ENCODE data around the gene ABHD6.
"Not testable (repeated sequence)": the region's sequence is repeated elsewhere in the genome, so short reads cannot be mapped to it uniquely, and the experiment has no call there.

ABHD6 gene

GRCh38 chr3:58285334-58285733, 47.7 kb downstream of the ABHD6 start:
- DNase-seq: no peak

GRCh38 chr3:58287354-58287753, 49.8 kb downstream of the ABHD6 start:
- DNase-seq: no peak

GRCh38 chr3:58288011-58288728, 50.6 kb downstream of the ABHD6 start:
- DNase-seq: peak in 1 of 2 experiments; percentile 33

- not testable (repeated sequence) for DNase-seq
Observed at GRCh38 chr3:58288964-58289613, 51.5 kb downstream of the ABHD6 start.

GRCh38 chr3:58290446-58290845, 52.9 kb downstream of the ABHD6 start:
- DNase-seq: not testable (repeated sequence)

- DNase-seq: no peak
Observed at GRCh38 chr3:58291671-58292338, 54.2 kb downstream of the ABHD6 start.

- no peak for DNase-seq
Observed at GRCh38 chr3:58292866-58293265, 55.3 kb downstream of the ABHD6 start.

GRCh38 chr3:58293516-58293915, 55.9 kb downstream of the ABHD6 start:
- DNase-seq: peak in 1 of 2 experiments; percentile 39

- DNase-seq: no peak
Observed at GRCh38 chr3:58296269-58296668, 58.7 kb downstream of the ABHD6 start.

GRCh38 chr3:58296843-58297242, 59.3 kb downstream of the ABHD6 start:
- DNase-seq: no peak

- DNase-seq: no peak
Observed at GRCh38 chr3:58298190-58298589, 60.6 kb downstream of the ABHD6 start.

- no peak for DNase-seq
Observed at GRCh38 chr3:58299075-58299474, 61.5 kb downstream of the ABHD6 start.

- DNase-seq: peak in 1 of 2 experiments; percentile 1
Observed at GRCh38 chr3:58299839-58300516, 62.4 kb downstream of the ABHD6 start.

GRCh38 chr3:58305882-58306711, 68.5 kb downstream of the ABHD6 start, which contains the start of the genes HTD2 and RPP14:
Gene HTD2, plus strand, starts transcription at chr3:58306520. Its CDS starts 11,094 bp downstream, at chr3:58317614.
Gene RPP14, plus strand, starts transcription at chr3:58306245. Its CDS starts 4,085 bp downstream, at chr3:58310330.
- DNase-seq: peak; percentile 22 to 80

GRCh38 chr3:58307639-58308215, 70.1 kb downstream of the ABHD6 start:
- peak in 1 of 2 experiments; percentile 1 for DNase-seq

- no peak for DNase-seq
Observed at GRCh38 chr3:58308728-58309127, 71.1 kb downstream of the ABHD6 start.

- no peak for DNase-seq
Observed at GRCh38 chr3:58317811-58318210, 80.2 kb downstream of the ABHD6 start.

- DNase-seq: no peak
Observed at GRCh38 chr3:58321791-58322190, 84.2 kb downstream of the ABHD6 start.

- no peak for DNase-seq
Observed at GRCh38 chr3:58322793-58323192, 85.2 kb downstream of the ABHD6 start.

GRCh38 chr3:58323529-58324390, 86.2 kb downstream of the ABHD6 start:
- no peak for DNase-seq

Data from NCI-H446 (cell line).